ENCODE measurements around the gene TST. TPM values are rescaled to one million over a fixed set of nuclear protein-coding genes. Genes with fewer than 3 reads are reported as not detected.

TST gene
- total and polyA plus RNA-seq, 2 donors (not counting 1 experiment from before 2014, with no cell fraction given), result 12.7 to 21.6 TPM

DNA sequence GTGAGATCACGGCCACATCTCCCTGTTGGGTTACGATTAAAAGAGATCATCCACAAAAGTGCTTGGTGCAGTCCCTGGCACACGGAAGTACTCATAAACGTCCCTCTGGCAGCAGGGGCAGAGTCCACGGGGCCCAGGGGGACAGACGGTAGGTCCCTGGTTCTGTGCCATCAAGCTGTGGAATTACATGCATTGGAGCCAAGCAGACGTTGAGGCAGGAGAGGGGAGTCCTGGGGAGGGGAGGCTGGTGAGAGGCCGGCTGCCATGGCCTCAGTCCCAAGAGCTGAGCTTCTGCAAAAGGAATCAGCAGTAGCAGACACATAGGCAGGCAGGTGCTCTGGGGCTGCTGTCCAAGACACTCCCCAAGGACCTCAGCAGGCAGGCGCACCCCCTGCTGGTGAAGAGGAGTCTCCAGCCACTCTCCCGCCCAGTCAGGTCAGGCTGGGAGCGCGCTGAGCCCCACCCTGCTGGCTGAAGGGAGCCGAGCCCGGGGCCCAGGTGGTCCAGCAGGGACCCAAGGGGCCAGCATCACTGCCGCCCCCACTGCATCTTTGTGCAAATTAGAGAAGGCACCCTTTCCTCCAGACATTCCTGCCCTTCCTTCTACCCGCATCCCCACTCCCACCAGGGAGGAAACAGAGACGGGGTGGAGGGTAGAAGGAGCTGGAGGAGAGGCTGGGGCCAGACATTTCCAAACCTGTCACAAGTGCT, 24.7 kb upstream of the TST start:
- Histone ChIP-seq H3K9me3 (ENCODE audit: control insufficient read depth, insufficient read depth, low read depth, low read length) (no peaks in the 10 kb centered on the region), H2AFZ (ENCODE audit: low read length) (no peak overlapping the region), H3K4me2 (ENCODE audit: extremely low read depth, insufficient read depth, low read length) (no peak overlapping the region), H3K4me3 (replicated peaks in 1 of 4; ENCODE audit: control extremely low read depth in 1 of 4, insufficient read depth in 1 of 4, low read depth in 3 of 4, low read length in 4 of 4) (no peak overlapping the region), H3K27ac (ENCODE audit: insufficient read depth, low read length) (no peak overlapping the region), H4K20me1 (ENCODE audit: control insufficient read depth, extremely low read depth, insufficient read depth, low read length) (no peaks in the 10 kb centered on the region), H3K4me1 (ENCODE audit: control insufficient read depth, extremely low read depth, insufficient read depth, low read length) (no peaks in the 10 kb centered on the region), H3K9ac (ENCODE audit: insufficient read depth, low read length) (no peak overlapping the region), H3K36me3 (ENCODE audit: control insufficient read depth, insufficient read depth, low read length) (no peaks in the 10 kb centered on the region), H3K79me2 (ENCODE audit: control insufficient read depth, insufficient read depth, low read length) (no peaks in the 10 kb centered on the region), H3K27me3 (ENCODE audit: control insufficient read depth, insufficient read depth, low read length) (no peaks in the 10 kb centered on the region)
- TF ChIP-seq EZH2 (IDR thresholded peaks at IDR 0.05; ENCODE audit: low read length, missing control alignments), result no peak
- TF ChIP-seq, protein P1, sequence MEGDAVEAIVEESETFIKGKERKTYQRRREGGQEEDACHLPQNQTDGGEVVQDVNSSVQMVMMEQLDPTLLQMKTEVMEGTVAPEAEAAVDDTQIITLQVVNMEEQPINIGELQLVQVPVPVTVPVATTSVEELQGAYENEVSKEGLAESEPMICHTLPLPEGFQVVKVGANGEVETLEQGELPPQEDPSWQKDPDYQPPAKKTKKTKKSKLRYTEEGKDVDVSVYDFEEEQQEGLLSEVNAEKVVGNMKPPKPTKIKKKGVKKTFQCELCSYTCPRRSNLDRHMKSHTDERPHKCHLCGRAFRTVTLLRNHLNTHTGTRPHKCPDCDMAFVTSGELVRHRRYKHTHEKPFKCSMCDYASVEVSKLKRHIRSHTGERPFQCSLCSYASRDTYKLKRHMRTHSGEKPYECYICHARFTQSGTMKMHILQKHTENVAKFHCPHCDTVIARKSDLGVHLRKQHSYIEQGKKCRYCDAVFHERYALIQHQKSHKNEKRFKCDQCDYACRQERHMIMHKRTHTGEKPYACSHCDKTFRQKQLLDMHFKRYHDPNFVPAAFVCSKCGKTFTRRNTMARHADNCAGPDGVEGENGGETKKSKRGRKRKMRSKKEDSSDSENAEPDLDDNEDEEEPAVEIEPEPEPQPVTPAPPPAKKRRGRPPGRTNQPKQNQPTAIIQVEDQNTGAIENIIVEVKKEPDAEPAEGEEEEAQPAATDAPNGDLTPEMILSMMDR (conservative IDR thresholded peaks at IDR 0.05 in 1 of 2, IDR thresholded peaks at IDR 0.05 in 1 of 2; ENCODE audit: low read depth in 1 of 2, low read length in 2 of 2), result peak; percentile 34 to 53
- peak; percentile 33 to 45 for DNase-seq (ENCODE audit: low read depth in 2 of 2)

DNA sequence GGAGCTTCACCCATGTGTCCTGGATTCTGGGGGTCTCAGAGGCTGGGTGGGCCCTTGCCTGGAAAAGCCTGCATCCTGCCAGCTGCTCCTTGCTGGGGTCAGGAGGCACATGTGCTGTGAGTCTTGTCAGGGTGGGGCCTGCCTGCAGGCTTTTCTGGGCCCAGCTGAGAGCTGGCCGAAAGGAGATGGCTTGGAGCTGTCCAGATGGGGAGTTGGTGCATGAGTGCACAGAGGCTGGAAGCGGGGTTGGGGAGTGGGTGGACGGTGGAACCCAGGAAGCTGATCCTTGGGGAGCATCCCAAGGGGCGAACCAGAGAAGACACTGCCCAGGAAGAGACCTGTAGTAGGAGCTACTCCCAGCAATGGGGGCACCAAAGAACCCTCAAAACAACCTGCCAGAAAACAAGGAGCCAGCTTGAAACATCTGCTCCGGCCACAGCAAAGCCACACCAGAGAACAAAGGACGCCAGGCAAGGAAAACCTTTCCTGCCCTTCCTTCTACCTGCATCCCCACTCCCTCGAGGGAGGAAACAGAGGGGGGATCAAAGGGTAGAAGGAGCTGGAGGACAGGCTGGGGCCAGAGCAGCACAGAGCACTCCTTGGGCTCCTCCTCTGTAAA, 24.1 kb upstream of the TST start:
- Histone ChIP-seq H3K79me2 (ENCODE audit: control insufficient read depth, insufficient read depth, low read length) (no peaks in the 10 kb centered on the region), H3K36me3 (ENCODE audit: control insufficient read depth, insufficient read depth, low read length) (no peaks in the 10 kb centered on the region), H4K20me1 (ENCODE audit: control insufficient read depth, extremely low read depth, insufficient read depth, low read length) (no peaks in the 10 kb centered on the region), H3K4me2 (ENCODE audit: extremely low read depth, insufficient read depth, low read length) (no peak overlapping the region), H2AFZ (ENCODE audit: low read length) (no peak overlapping the region), H3K9ac (ENCODE audit: insufficient read depth, low read length) (no peak overlapping the region), H3K4me1 (ENCODE audit: control insufficient read depth, extremely low read depth, insufficient read depth, low read length) (no peaks in the 10 kb centered on the region), H3K27me3 (ENCODE audit: control insufficient read depth, insufficient read depth, low read length) (no peaks in the 10 kb centered on the region), H3K9me3 (ENCODE audit: control insufficient read depth, insufficient read depth, low read depth, low read length) (no peaks in the 10 kb centered on the region), H3K4me3 (replicated peaks in 1 of 4; ENCODE audit: control extremely low read depth in 1 of 4, insufficient read depth in 1 of 4, low read depth in 3 of 4, low read length in 4 of 4) (no peak overlapping the region), H3K27ac (ENCODE audit: insufficient read depth, low read length) (no peak overlapping the region)
- TF ChIP-seq EZH2 (IDR thresholded peaks at IDR 0.05; ENCODE audit: low read length, missing control alignments), result no peak
- TF ChIP-seq, protein P1 (conservative IDR thresholded peaks at IDR 0.05 in 1 of 2, IDR thresholded peaks at IDR 0.05 in 1 of 2; ENCODE audit: low read depth in 1 of 2, low read length in 2 of 2), result no peak
- DNase-seq (ENCODE audit: low read depth in 2 of 2), result no peak

DNA sequence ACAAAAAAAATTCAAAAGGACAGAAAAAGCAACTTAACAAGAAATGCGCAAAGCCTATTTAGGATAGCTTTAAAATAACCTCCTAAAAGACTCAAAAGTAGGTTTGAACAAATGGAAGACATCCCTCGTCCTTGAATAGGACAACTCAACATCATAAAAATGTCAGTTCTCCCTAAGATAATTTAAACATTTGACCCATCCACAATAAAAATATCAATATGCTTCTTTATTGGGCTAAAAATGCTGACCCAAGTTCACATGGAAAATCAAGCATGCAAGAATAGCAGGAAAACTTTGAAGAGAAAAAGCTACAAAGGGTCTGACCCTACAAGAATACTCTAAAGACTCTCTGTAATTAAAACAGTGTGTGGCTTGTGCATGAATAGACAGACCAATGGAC, 20.2 kb upstream of the TST start:
- no peak for TF ChIP-seq EZH2 (IDR thresholded peaks at IDR 0.05; ENCODE audit: low read length, missing control alignments)
- TF ChIP-seq, protein P1 (conservative IDR thresholded peaks at IDR 0.05 in 1 of 2, IDR thresholded peaks at IDR 0.05 in 1 of 2; ENCODE audit: low read depth in 1 of 2, low read length in 2 of 2), result no peak
- Histone ChIP-seq H2AFZ (ENCODE audit: low read length) (no peak overlapping the region), H3K27ac (ENCODE audit: insufficient read depth, low read length) (no peak overlapping the region), H3K27me3 (ENCODE audit: control insufficient read depth, insufficient read depth, low read length) (no peaks in the 10 kb centered on the region), H3K36me3 (ENCODE audit: control insufficient read depth, insufficient read depth, low read length) (no peaks in the 10 kb centered on the region), H3K79me2 (ENCODE audit: control insufficient read depth, insufficient read depth, low read length) (no peaks in the 10 kb centered on the region), H3K9ac (ENCODE audit: insufficient read depth, low read length) (no peak overlapping the region), H3K4me2 (ENCODE audit: extremely low read depth, insufficient read depth, low read length) (no peak overlapping the region), H4K20me1 (ENCODE audit: control insufficient read depth, extremely low read depth, insufficient read depth, low read length) (no peaks in the 10 kb centered on the region), H3K4me3 (replicated peaks in 1 of 4; ENCODE audit: control extremely low read depth in 1 of 4, insufficient read depth in 1 of 4, low read depth in 3 of 4, low read length in 4 of 4) (no peak overlapping the region), H3K4me1 (ENCODE audit: control insufficient read depth, extremely low read depth, insufficient read depth, low read length) (no peaks in the 10 kb centered on the region), H3K9me3 (ENCODE audit: control insufficient read depth, insufficient read depth, low read depth, low read length) (no peaks in the 10 kb centered on the region)
- no peak for DNase-seq (ENCODE audit: low read depth in 2 of 2)

All from fibroblast of lung (primary cell).